SK-N-SH (cell line): ENCODE measurements around the gene PRKAR1A. TPM values are rescaled to one million over a fixed set of nuclear protein-coding genes. Genes with fewer than 3 reads are reported as not detected.
A peak's percentile ranks its signal among the peaks of the same experiment; 100 is the strongest.

Experiments
- CTCF ChIA-PET: fragments of 300-600, 350-600 bp; formaldehyde crosslinking; extraction: SDS; loops from one replicate; lab custom pipeline; 2021; lab: Yijun Ruan, JAX
- POLR2A ChIA-PET: fragments of 350-600 bp; sonication (Branson Sonifier 250); formaldehyde crosslinking; extraction: SDS; loops from one replicate; lab custom pipeline; 2020; ENCODE audit warnings: antibody characterized with exemption, inconsistent platforms; lab: Yijun Ruan, JAX
- DNase-seq: peaks from one replicate; pipeline ENCODE4 v3.0.0; 2012
- H2AFZ ChIP-seq: fragments of 200-600 bp; sonication (generic); 2 replicates; pipeline ENCODE4 v1.8.1; 2016; ENCODE audit warnings: antibody characterized with exemption, mild to moderate bottlenecking, low read depth
- H3F3A ChIP-seq: fragments of 200-600 bp; sonication (generic); replicated peaks from 2 replicates; pipeline ENCODE3; 2016; ENCODE audit warnings: antibody characterized with exemption, mild to moderate bottlenecking; ENCODE audit not compliant: insufficient read depth
- H3K27ac ChIP-seq, 2 experiments: fragments of 200-500 bp in 1 of 2; fragments of 200-600 bp in 1 of 2; sonication (Bioruptor generic) in 1 of 2; sonication (generic), shearing (Covaris generic) in 1 of 2; 2 replicates each; pipeline versions ENCODE4 v1.5.1 to v1.6.1; 2014 to 2016; ENCODE audit warnings: low read depth in 2 of 2, inconsistent platforms in 1 of 2, low read length in 1 of 2, mild to moderate bottlenecking in 1 of 2, mixed read lengths in 1 of 2
- H3K27me3 ChIP-seq: fragments of 200-600 bp; sonication (generic), shearing (Covaris generic); 2 replicates; pipeline ENCODE4 v1.6.1; 2016; ENCODE audit warnings: mixed run types; ENCODE audit not compliant: insufficient read depth
- H3K36me3 ChIP-seq, 2 experiments: fragments of 200-500 bp in 1 of 2; fragments of 200-600 bp in 1 of 2; sonication (Bioruptor generic) in 1 of 2; sonication (generic) in 1 of 2; replicated peaks in 1 of 2; 2 replicates each; pipeline versions ENCODE3 to v1.5.1; 2014 to 2016; ENCODE audit warnings: low read length in 1 of 2, mild to moderate bottlenecking in 1 of 2; ENCODE audit not compliant: insufficient read depth in 2 of 2, control insufficient read depth in 1 of 2
- H3K4me1 ChIP-seq, 2 experiments: fragments of 200-500 bp in 1 of 2; fragments of 200-600 bp in 1 of 2; sonication (Bioruptor generic) in 1 of 2; sonication (generic), shearing (Covaris generic) in 1 of 2; 2 replicates each; pipeline versions ENCODE4 v1.5.1 to v1.6.1; 2014 to 2016; ENCODE audit warnings: low read depth in 1 of 2, low read length in 1 of 2, mixed run types in 1 of 2; ENCODE audit not compliant: insufficient read depth in 2 of 2, control insufficient read depth in 1 of 2
- H3K4me2 ChIP-seq: fragments of 200-600 bp; sonication (generic), shearing (Covaris generic); 2 replicates; pipeline ENCODE4 v1.6.1; 2017; ENCODE audit warnings: mixed run types
- H3K4me3 ChIP-seq, 2 experiments: fragments of 200-500 bp in 1 of 2; fragments of 200-600 bp in 1 of 2; sonication (Bioruptor generic) in 1 of 2; sonication (generic), shearing (Covaris generic) in 1 of 2; 2 replicates each; pipeline versions ENCODE4 v1.5.1 to v1.8.1; 2014 to 2016; ENCODE audit warnings: low read depth in 2 of 2, inconsistent platforms in 1 of 2, low read length in 1 of 2, mild to moderate bottlenecking in 1 of 2, mixed read lengths in 1 of 2, moderate library complexity in 1 of 2
- H3K79me2 ChIP-seq: fragments of 200-600 bp; sonication (generic); 2 replicates; pipeline ENCODE4 v1.8.1; 2017; ENCODE audit warnings: mild to moderate bottlenecking; ENCODE audit not compliant: insufficient read depth
- H3K9ac ChIP-seq: fragments of 200-600 bp; sonication (generic); 2 replicates; pipeline ENCODE4 v1.6.1; 2017; ENCODE audit warnings: mixed run types
- H3K9me2 ChIP-seq: fragments of 200-600 bp; sonication (generic); 2 replicates; pipeline ENCODE4 v1.6.1; 2017; ENCODE audit warnings: mixed run types
- H3K9me3 ChIP-seq: fragments of 200-600 bp; sonication (generic); 2 replicates; pipeline ENCODE4 v1.6.1; 2017; ENCODE audit warnings: mixed run types, mild to moderate bottlenecking, moderate library complexity
- H4K20me1 ChIP-seq: fragments of 200-600 bp; sonication (generic); 2 replicates; pipeline ENCODE4 v1.6.1; 2017; ENCODE audit warnings: mild to moderate bottlenecking, mixed run types; ENCODE audit not compliant: insufficient read depth
- CHD2 ChIP-seq: fragments of 150-350 bp; IDR thresholded peaks from 2 replicates; pipeline ENCODE4 v1.6.1; 2018; ENCODE audit warnings: low read length; ENCODE audit not compliant: partially characterized antibody
- CTCF ChIP-seq: fragments of 200-600 bp; sonication (generic); IDR thresholded peaks from 2 replicates; pipeline ENCODE4 v1.6.1; 2017; ENCODE audit warnings: antibody characterized with exemption, mild to moderate bottlenecking, moderate library complexity
- ELF1 ChIP-seq: IDR thresholded peaks from 2 replicates; pipeline ENCODE4 v1.4.0; 2012
- EZH2phosphoT487 ChIP-seq: fragments of 200-600 bp; sonication (generic); IDR thresholded peaks from 2 replicates; pipeline ENCODE4 v1.6.1; 2017; ENCODE audit warnings: low read depth, mixed run types, mild to moderate bottlenecking, antibody characterized with exemption, moderate library complexity, borderline replicate concordance
- FOXJ3 ChIP-seq: sonication (generic); formaldehyde crosslinking; IDR thresholded peaks from 2 replicates; pipeline ENCODE4 v1.5.1; 2020; ENCODE audit warnings: mild to moderate bottlenecking, missing genetic modification reagents
- GABPA ChIP-seq: IDR thresholded peaks from 2 replicates; pipeline ENCODE4 v1.4.0; 2012; ENCODE audit warnings: low read depth, mild to moderate bottlenecking
- GATA2 ChIP-seq: sonication (generic); formaldehyde crosslinking; IDR thresholded peaks from 2 replicates; pipeline ENCODE4 v1.5.0; 2020; ENCODE audit warnings: mild to moderate bottlenecking, missing genetic modification reagents
- JUND ChIP-seq: IDR thresholded peaks from 2 replicates; pipeline ENCODE4 v1.4.0; 2012
- MEF2A ChIP-seq: IDR thresholded peaks from 2 replicates; pipeline ENCODE4 v1.4.0; 2012; ENCODE audit warnings: low read depth, borderline replicate concordance
- MXI1 ChIP-seq: IDR thresholded peaks from 2 replicates; pipeline ENCODE4 v1.6.1; 2012; ENCODE audit warnings: mild to moderate bottlenecking, low read depth, low read length, improper control_type of control experiment
- RCOR1 ChIP-seq: fragments of 150-350 bp; IDR thresholded peaks from 2 replicates; pipeline ENCODE4 v1.6.1; 2017; ENCODE audit warnings: antibody characterized with exemption, low read length
- RXRA ChIP-seq: IDR thresholded peaks from 2 replicates; pipeline ENCODE4 v1.4.0; 2012; ENCODE audit warnings: low read depth, mild to moderate bottlenecking, borderline replicate concordance
- SIN3A ChIP-seq: IDR thresholded peaks from 2 replicates; pipeline ENCODE4 v1.6.1; 2012; ENCODE audit warnings: low read depth, mild to moderate bottlenecking, low read length, moderate library complexity, borderline replicate concordance
- TCF12 ChIP-seq: IDR thresholded peaks from 2 replicates; pipeline ENCODE4 v1.4.0; 2012
- WGBS: methylation state at CpG from one replicate; pipeline ENCODE4 v1.1.6; 2017; ENCODE audit warnings: low lambda C conversion rate; 5-methylcytosine and 5-hydroxymethylcytosine counted together
- polyA plus RNA-seq, 3 experiments: library from polyadenylated mRNA; depleted of rRNA; stranded (reverse); fragments of >200 nt; gene quantifications; 2 replicates each; pipeline ENCODE4 v1.2.3, GENCODE V29; 2012
- TF ChIP-seq, protein P1 (sequence below): IDR thresholded peaks from 2 replicates; pipeline ENCODE4 v1.4.0; 2012; ENCODE audit warnings: low read depth, borderline replicate concordance
- TF ChIP-seq, protein P2 (sequence below): IDR thresholded peaks from 2 replicates; pipeline ENCODE4 v1.4.0; 2012; ENCODE audit warnings: low read depth
- TF ChIP-seq, protein P3 (sequence below): fragments of 150-350 bp; IDR thresholded peaks from 2 replicates; pipeline ENCODE4 v1.6.1; 2016; ENCODE audit warnings: mild to moderate bottlenecking, low read depth, low read length

The PRKAR1A gene
- polyA plus RNA-seq, 1 of the 3 experiments (the other 2 are of a cell fraction), result 195 TPM

GRCh38 chr17:68599552-68600066 lies 87.4 kb downstream of the PRKAR1A start:
- TF ChIP-seq MXI1 (no peak), GATA2 (no peak), SIN3A (no peak), EZH2phosphoT487 (no peak), RXRA (no peak), MEF2A (no peak), GABPA (no peak), JUND (no peak), RCOR1 (no peak), CHD2 (no peak), TCF12 (no peak)
- TF ChIP-seq, protein P1, sequence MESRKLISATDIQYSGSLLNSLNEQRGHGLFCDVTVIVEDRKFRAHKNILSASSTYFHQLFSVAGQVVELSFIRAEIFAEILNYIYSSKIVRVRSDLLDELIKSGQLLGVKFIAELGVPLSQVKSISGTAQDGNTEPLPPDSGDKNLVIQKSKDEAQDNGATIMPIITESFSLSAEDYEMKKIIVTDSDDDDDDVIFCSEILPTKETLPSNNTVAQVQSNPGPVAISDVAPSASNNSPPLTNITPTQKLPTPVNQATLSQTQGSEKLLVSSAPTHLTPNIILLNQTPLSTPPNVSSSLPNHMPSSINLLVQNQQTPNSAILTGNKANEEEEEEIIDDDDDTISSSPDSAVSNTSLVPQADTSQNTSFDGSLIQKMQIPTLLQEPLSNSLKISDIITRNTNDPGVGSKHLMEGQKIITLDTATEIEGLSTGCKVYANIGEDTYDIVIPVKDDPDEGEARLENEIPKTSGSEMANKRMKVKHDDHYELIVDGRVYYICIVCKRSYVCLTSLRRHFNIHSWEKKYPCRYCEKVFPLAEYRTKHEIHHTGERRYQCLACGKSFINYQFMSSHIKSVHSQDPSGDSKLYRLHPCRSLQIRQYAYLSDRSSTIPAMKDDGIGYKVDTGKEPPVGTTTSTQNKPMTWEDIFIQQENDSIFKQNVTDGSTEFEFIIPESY, result no peak
- TF ChIP-seq, protein P2, sequence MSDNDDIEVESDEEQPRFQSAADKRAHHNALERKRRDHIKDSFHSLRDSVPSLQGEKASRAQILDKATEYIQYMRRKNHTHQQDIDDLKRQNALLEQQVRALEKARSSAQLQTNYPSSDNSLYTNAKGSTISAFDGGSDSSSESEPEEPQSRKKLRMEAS, result no peak
- TF ChIP-seq, all 33 proteins: peak for 0
- H3K27ac ChIP-seq, result no peak overlapping the region
- H2AFZ ChIP-seq, result no peak overlapping the region
- peaks cover 51% of the 10 kb centered on the region for H3K27me3 ChIP-seq
- 0 out of 2 replicates have a peak overlapping the region, but pooled peaks have one; percentile 75 for H3K4me2 ChIP-seq
- no peak for DNase-seq
- 81% methylated on average over 18 of the region's 18 CpGs for WGBS
- H3K4me1 ChIP-seq, result peaks cover 0 to 9% of the 10 kb centered on the region in 2 experiments; a peak in 1 of 4 replicates
- ChIA-PET POLR2A (no interaction called here), CTCF (interaction anchor here (1.0 kb wide), 1 partner anchor 164 kb away, joined by 4 read pairs; no protein-coding TSS in a partner anchor)
- no peaks in the 10 kb centered on the region for H3F3A ChIP-seq
- no peak overlapping the region for H3K9ac ChIP-seq
- H3K9me3 ChIP-seq, result no peaks in the 10 kb centered on the region
- no peaks in the 10 kb centered on the region for H3K9me2 ChIP-seq
- H4K20me1 ChIP-seq, result no peaks in the 10 kb centered on the region
- no peaks in the 10 kb centered on the region for H3K36me3 ChIP-seq
- H3K4me3 ChIP-seq, result no peak overlapping the region
- no peaks in the 10 kb centered on the region for H3K79me2 ChIP-seq

DNA sequence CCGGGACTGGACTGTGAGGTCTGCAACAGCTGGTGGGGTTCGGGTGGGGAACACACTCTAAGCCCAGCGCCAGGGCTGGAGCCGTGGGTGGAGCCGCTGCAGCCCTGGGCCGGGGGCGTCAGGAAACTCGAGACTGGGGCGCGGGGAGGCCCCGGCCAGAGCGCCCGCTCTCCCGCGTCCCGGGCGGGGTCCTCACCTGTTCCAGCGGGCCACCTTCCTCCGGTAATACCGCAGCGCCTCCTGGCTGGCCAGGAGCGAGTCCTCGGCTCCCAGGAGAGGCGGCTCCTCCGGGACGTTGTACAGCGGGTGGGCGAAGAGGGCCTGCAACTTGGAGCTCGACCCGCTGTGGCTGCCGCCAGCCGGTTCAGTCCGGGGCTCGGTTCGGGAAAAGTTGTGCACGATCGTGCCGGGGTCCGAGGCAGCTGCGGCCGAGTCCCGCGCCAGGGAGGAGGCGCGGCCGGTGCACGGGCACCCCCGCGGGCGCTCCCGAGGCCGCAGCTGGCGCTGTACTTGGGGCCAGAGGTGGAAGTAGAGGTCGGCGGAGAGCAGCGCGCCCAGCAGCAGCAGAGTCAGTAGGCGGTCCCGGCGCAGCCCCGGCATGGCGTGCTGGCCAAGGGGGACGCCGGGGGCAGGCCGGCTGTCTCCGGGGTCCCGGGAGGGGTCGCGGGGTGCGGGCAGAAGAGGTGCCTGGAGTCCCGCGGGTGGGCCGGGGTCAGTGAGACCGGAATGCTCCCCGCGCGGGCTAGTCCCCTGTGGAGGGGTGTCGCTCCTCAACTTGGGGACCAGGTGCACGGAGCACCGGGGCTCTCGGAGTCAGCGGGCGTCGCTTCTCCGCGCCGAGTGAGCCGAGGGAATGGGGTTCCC lies 88.1 kb downstream of the PRKAR1A start:
- Histone ChIP-seq H3K9ac (no peak overlapping the region), H3K4me2 (peak overlapping the region; percentile 75; the same call in 1 of the 2 replicates), H3K9me3 (no peaks in the 10 kb centered on the region), H3K36me3 (no peaks in the 10 kb centered on the region), H3K4me3 (peak overlapping the region; percentile 37 to 41), H3K79me2 (no peaks in the 10 kb centered on the region), H2AFZ (no peak overlapping the region), H3F3A (no peaks in the 10 kb centered on the region), H4K20me1 (no peaks in the 10 kb centered on the region), H3K27me3 (peaks cover 51% of the 10 kb centered on the region), H3K4me1 (peaks cover 0 to 9% of the 10 kb centered on the region in 2 experiments; a peak in 1 of 4 replicates), H3K27ac (no peak overlapping the region), H3K9me2 (no peaks in the 10 kb centered on the region)
- 33% methylated on average over 9 of the region's 88 CpGs for WGBS
- ChIA-PET CTCF (interaction anchor here (1.0 to 3.2 kb wide), 3 partner anchors 11 to 164 kb away, joined by 3 to 19 read pairs (median 4); no protein-coding TSS in a partner anchor), POLR2A (no interaction called here)
- DNase-seq, result peak; percentile 78
- TF ChIP-seq CTCF (no peak), MEF2A (no peak), ELF1 (no peak), FOXJ3 (CRISPR knock-in tag) (no peak), TCF12 (no peak)
- TF ChIP-seq, protein P2, result no peak
- TF ChIP-seq, protein P3, sequence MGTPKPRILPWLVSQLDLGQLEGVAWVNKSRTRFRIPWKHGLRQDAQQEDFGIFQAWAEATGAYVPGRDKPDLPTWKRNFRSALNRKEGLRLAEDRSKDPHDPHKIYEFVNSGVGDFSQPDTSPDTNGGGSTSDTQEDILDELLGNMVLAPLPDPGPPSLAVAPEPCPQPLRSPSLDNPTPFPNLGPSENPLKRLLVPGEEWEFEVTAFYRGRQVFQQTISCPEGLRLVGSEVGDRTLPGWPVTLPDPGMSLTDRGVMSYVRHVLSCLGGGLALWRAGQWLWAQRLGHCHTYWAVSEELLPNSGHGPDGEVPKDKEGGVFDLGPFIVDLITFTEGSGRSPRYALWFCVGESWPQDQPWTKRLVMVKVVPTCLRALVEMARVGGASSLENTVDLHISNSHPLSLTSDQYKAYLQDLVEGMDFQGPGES, result no peak
